Lung (tissue), 12 donors: ENCODE data around the gene SUCO. TPM values are rescaled to one million over a fixed set of nuclear protein-coding genes. Genes with fewer than 3 reads are reported as not detected.

Source experiments
- ATAC-seq: fragments of 200-7000 bp; cut with Tn5 transposase; one replicate; pipeline ENCODE4 v1.9.1; 2020; ENCODE audit warnings: moderate number of reproducible peaks; ENCODE audit not compliant: insufficient read depth, low FRiP score
- DNase-seq, 3 donors: peaks; one replicate each; pipeline ENCODE4 v3.0.0-alpha.2; 2013 to 2017
- H3K27ac ChIP-seq, 2 donors: one replicate each; pipeline ENCODE4 v1.5.1; 2013; ENCODE audit warnings: mild to moderate bottlenecking in 2 of 2, moderate library complexity in 2 of 2, control low read depth in 1 of 2, inconsistent platforms in 1 of 2, low read depth in 1 of 2, low read length in 1 of 2
- H3K27me3 ChIP-seq, 3 donors: one replicate each; pipeline ENCODE4 v1.5.1; 2013; ENCODE audit warnings: low read length in 2 of 3; ENCODE audit not compliant: control insufficient read depth in 3 of 3, insufficient read depth in 3 of 3
- H3K36me3 ChIP-seq, 4 donors: one replicate each; pipeline ENCODE4 v1.5.1; 2013; ENCODE audit warnings: low read length in 4 of 4, mild to moderate bottlenecking in 1 of 4, moderate library complexity in 1 of 4; ENCODE audit not compliant: control insufficient read depth in 4 of 4, insufficient read depth in 4 of 4
- H3K4me1 ChIP-seq, 5 donors: one replicate each; pipeline ENCODE4 v1.5.1; 2013; ENCODE audit warnings: low read length in 5 of 5, mild to moderate bottlenecking in 2 of 5, moderate library complexity in 1 of 5; ENCODE audit not compliant: control insufficient read depth in 5 of 5, insufficient read depth in 5 of 5
- H3K4me3 ChIP-seq: one replicate; pipeline ENCODE4 v1.5.1; 2013; ENCODE audit warnings: mild to moderate bottlenecking, control low read depth, moderate library complexity
- H3K9ac ChIP-seq, 2 donors: one replicate each; pipeline ENCODE4 v1.5.1; 2013; ENCODE audit warnings: low read length in 2 of 2, control low read depth in 1 of 2; ENCODE audit not compliant: insufficient read depth in 1 of 2
- H3K9me3 ChIP-seq, 4 donors: one replicate each; pipeline ENCODE4 v1.5.1; 2013; ENCODE audit warnings: low read length in 3 of 4, mild to moderate bottlenecking in 1 of 4, moderate library complexity in 1 of 4; ENCODE audit not compliant: control insufficient read depth in 4 of 4, insufficient read depth in 3 of 4
- CTCF ChIP-seq: IDR thresholded peaks from 2 replicates; pipeline ENCODE4 v1.5.1; 2012; ENCODE audit warnings: mild to moderate bottlenecking; ENCODE audit errors: control extremely low read depth, extremely low read depth
- WGBS, 2 donors: extraction: QIAGEN DNeasy Blood & Tissue Kit; methylation state at CpG; one replicate each; pipeline ENCODE4 v1.1.7; 2013; 5-methylcytosine and 5-hydroxymethylcytosine counted together
- polyA plus RNA-seq, 2 donors: library from polyadenylated mRNA; stranded (reverse); fragments of 200-250 nt; gene quantifications; one replicate each; pipeline ENCODE4 v1.2.1, GENCODE V29; 2013
- total RNA-seq, 2 donors: library from RNA; depleted of rRNA in 1 of 2; stranded (reverse); fragments of >200 nt in 1 of 2; gene quantifications; one replicate each; pipeline ENCODE4 v1.2.1, GENCODE V29; 2014 to 2021
- donor health status: control.
- donor health status: control.
- donor health status: Bipolar disorder and iron deficiency.
- donor health status: healthy.
- donor health status: DM: yes; HTN: yes; CAD: no.

Gene SUCO
- total and polyA plus RNA-seq, 4 donors = 10.2 to 86.8 (median 22.0) TPM

GRCh38 chr1:172628401-172628800 lies 95.5 kb downstream of the SUCO start:
- no peaks in the 10 kb centered on the region for H3K36me3 ChIP-seq
- no peak for DNase-seq
- H3K27ac ChIP-seq = no peak overlapping the region
- H3K9me3 ChIP-seq = peaks cover 0 to 8% (median 2%) of the 10 kb centered on the region in 4 donors
- H3K4me3 ChIP-seq = no peak overlapping the region
- no peak overlapping the region for H3K9ac ChIP-seq
- 83 to 91% methylated on average over 4 of the region's 4 CpGs for WGBS, 2 donors
- H3K4me1 ChIP-seq = peaks cover 0 to 3% (median 0%) of the 10 kb centered on the region in 5 donors
- no peak for ATAC-seq
- no peak for TF ChIP-seq CTCF
- H3K27me3 ChIP-seq = no peaks in the 10 kb centered on the region

DNA sequence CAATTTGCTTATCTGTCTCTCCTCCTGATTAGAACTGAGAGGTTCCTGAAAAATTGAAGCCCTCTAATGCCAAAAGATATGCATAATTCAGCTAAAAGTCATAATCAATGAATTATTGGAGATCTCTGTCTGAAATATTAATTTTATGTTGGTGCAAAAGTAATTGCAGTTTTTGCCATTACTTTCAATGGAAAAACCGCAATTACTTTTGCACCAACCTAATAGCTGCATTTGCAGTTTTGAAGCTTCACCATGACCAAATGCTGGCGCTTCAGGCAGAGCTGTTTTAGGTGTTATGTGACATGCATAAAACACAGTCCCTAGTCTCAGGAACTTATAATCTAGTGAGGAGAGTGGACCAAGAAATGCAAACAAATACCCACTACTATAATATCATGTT lies 96.2 kb downstream of the SUCO start:
- WGBS, 2 donors = 95 to 96% methylated on average over 2 of the region's 2 CpGs
- Histone ChIP-seq H3K36me3 (no peaks in the 10 kb centered on the region), H3K27me3 (no peaks in the 10 kb centered on the region), H3K27ac (no peak overlapping the region), H3K4me3 (no peak overlapping the region), H3K4me1 (peaks cover 0 to 3% (median 0%) of the 10 kb centered on the region in 5 donors), H3K9me3 (peaks cover 0 to 8% (median 2%) of the 10 kb centered on the region in 4 donors), H3K9ac (no peak overlapping the region)
- TF ChIP-seq CTCF = no peak
- DNase-seq = no peak
- ATAC-seq = no peak

DNA sequence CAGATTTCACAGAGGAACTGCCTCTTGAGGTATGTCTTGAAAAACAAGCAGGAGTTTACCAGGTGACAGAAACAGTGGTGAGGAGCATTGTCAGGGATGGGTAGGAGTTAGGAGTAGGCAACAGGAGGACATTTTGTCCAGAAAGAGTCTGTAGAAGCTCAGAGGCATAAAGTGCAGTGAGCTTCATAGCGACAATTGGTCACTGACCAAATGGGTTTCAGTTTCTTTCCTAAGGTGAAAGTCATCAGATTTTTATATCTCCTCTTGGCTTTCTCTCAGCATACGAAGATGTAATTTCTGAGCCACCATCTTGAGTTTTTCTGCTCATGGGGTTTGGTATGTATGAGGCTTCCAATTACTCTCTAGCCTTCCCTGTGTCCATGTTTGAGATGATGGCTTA lies 96.7 kb downstream of the SUCO start:
- H3K4me3 ChIP-seq = no peak overlapping the region

More for the DNA sequence above, 96.7 kb downstream of the SUCO start:
- TF ChIP-seq CTCF = no peak
- Histone ChIP-seq H3K4me1 (peaks cover 0 to 3% (median 0%) of the 10 kb centered on the region in 5 donors), H3K9me3 (peaks cover 0 to 8% (median 2%) of the 10 kb centered on the region in 4 donors), H3K9ac (no peak overlapping the region), H3K27me3 (no peaks in the 10 kb centered on the region), H3K27ac (no peak overlapping the region), H3K36me3 (no peaks in the 10 kb centered on the region)
- ATAC-seq (no peak), DNase-seq (no peak)
- WGBS, 2 donors = 93 to 94% methylated on average over 2 of the region's 2 CpGs
